WTC11 (cell line): Measurements from ENCODE around the gene ERBB4. TPM values are rescaled to one million over a fixed set of nuclear protein-coding genes. Genes with fewer than 3 reads are reported as not detected.

Source experiments
- ATAC-seq: fragments of 200-7000 bp; cut with Tn5 transposase; 2 replicates; pipeline ENCODE4 v1.10.0; 2021; ENCODE audit warnings: mild to moderate bottlenecking, moderate library complexity
- CTCF ChIA-PET: fragments of 300-600 bp; sonication (Branson Sonifier 250); formaldehyde crosslinking; loops from one replicate; lab custom pipeline; 2021; ENCODE audit warnings: antibody characterized with exemption; lab: Charles Lee
- POLR2A ChIA-PET: fragments of 350-600 bp; sonication (Branson Sonifier 250); formaldehyde crosslinking; loops from one replicate; lab custom pipeline; 2021; ENCODE audit warnings: antibody characterized with exemption; lab: Charles Lee
- DNase-seq: peaks from one replicate; pipeline ENCODE4 v3.0.0; 2021; ENCODE audit warnings: low spot score
- H3K27ac Mint-ChIP-seq: 2 replicates; pipeline ENCODE4 v1.8.0; 2021; ENCODE audit warnings: mixed read lengths
- H3K27me3 Mint-ChIP-seq: 2 replicates; pipeline ENCODE4 v1.8.0; 2021; ENCODE audit warnings: low read depth, mild to moderate bottlenecking, moderate library complexity, mixed read lengths
- H3K36me3 Mint-ChIP-seq: 2 replicates; pipeline ENCODE4 v1.8.0; 2021; ENCODE audit warnings: mixed read lengths
- H3K4me1 Mint-ChIP-seq: 2 replicates; pipeline ENCODE4 v1.8.0; 2022; ENCODE audit warnings: mixed read lengths
- H3K4me3 Mint-ChIP-seq: 2 replicates; pipeline ENCODE4 v1.8.0; 2021; ENCODE audit warnings: mild to moderate bottlenecking, moderate library complexity, mixed read lengths
- H3K9me3 Mint-ChIP-seq: 2 replicates; pipeline ENCODE4 v1.8.0; 2021; ENCODE audit warnings: mixed read lengths
- CBFB ChIP-seq: sonication (generic); formaldehyde crosslinking; IDR thresholded peaks from 2 replicates; pipeline ENCODE4 v1.8.1; 2022; ENCODE audit warnings: mild to moderate bottlenecking, low read depth, missing genetic modification reagents
- CDX4 ChIP-seq: fragments of 250-450 bp; sonication (Bioruptor Pico); IDR thresholded peaks from 2 replicates; pipeline ENCODE4 v1.9.0; 2021; ENCODE audit warnings: moderate library complexity, mild to moderate bottlenecking, inconsistent platforms, borderline replicate concordance
- ELF4 ChIP-seq: sonication (generic); formaldehyde crosslinking; IDR thresholded peaks from 2 replicates; pipeline ENCODE4 v1.8.1; 2022; ENCODE audit warnings: low read depth, mild to moderate bottlenecking, moderate library complexity, missing genetic modification reagents
- ERG ChIP-seq: fragments of 250-450 bp; sonication (Bioruptor Pico); IDR thresholded peaks from 2 replicates; pipeline ENCODE4 v1.8.0; 2021; ENCODE audit warnings: mild to moderate bottlenecking
- ETV6 ChIP-seq: sonication (generic); formaldehyde crosslinking; IDR thresholded peaks from 2 replicates; pipeline ENCODE4 v1.8.1; 2022; ENCODE audit warnings: mild to moderate bottlenecking, missing genetic modification reagents
- FOXK1 ChIP-seq: sonication (generic); formaldehyde crosslinking; IDR thresholded peaks from 2 replicates; pipeline ENCODE4 v1.8.0; 2022; ENCODE audit warnings: mild to moderate bottlenecking, moderate library complexity, missing genetic modification reagents
- GABPB1 ChIP-seq: sonication (generic); formaldehyde crosslinking; IDR thresholded peaks from 2 replicates; pipeline ENCODE4 v1.8.1; 2023; ENCODE audit warnings: mild to moderate bottlenecking, missing genetic modification reagents
- GRHL2 ChIP-seq: fragments of 250-450 bp; sonication (Bioruptor Pico); IDR thresholded peaks from 2 replicates; pipeline ENCODE4 v1.8.0; 2022; ENCODE audit warnings: mild to moderate bottlenecking, moderate library complexity; ENCODE audit not compliant: insufficient replicate concordance, severe bottlenecking
- HMGA2 ChIP-seq: fragments of 250-450 bp; sonication (Bioruptor Pico); IDR thresholded peaks from 2 replicates; pipeline ENCODE4 v1.4.0; 2021; ENCODE audit warnings: mild to moderate bottlenecking, moderate library complexity
- IRF1 ChIP-seq: sonication (generic); formaldehyde crosslinking; IDR thresholded peaks from 2 replicates; pipeline ENCODE4 v1.8.0; 2023; ENCODE audit warnings: missing genetic modification reagents
- MAX ChIP-seq: sonication (generic); formaldehyde crosslinking; IDR thresholded peaks from 2 replicates; pipeline ENCODE4 v1.8.0; 2022; ENCODE audit warnings: mild to moderate bottlenecking, missing genetic modification reagents
- NFE2L1 ChIP-seq: sonication (generic); formaldehyde crosslinking; IDR thresholded peaks from 2 replicates; pipeline ENCODE4 v1.8.1; 2023; ENCODE audit warnings: missing genetic modification reagents
- NFYB ChIP-seq: sonication (generic); formaldehyde crosslinking; conservative IDR thresholded peaks from 2 replicates; pipeline ENCODE4 v1.8.0; 2022; ENCODE audit warnings: low read depth, missing genetic modification reagents
- SMAD4 ChIP-seq: sonication (generic); formaldehyde crosslinking; IDR thresholded peaks from 2 replicates; pipeline ENCODE4 v1.8.0; 2022; ENCODE audit warnings: mild to moderate bottlenecking, missing genetic modification reagents
- ZNF121 ChIP-seq: sonication (generic); formaldehyde crosslinking; IDR thresholded peaks from 2 replicates; pipeline ENCODE4 v1.8.0; 2023; ENCODE audit warnings: missing genetic modification reagents
- ZNF263 ChIP-seq: sonication (generic); formaldehyde crosslinking; IDR thresholded peaks from 2 replicates; pipeline ENCODE4 v1.8.1; 2022; ENCODE audit warnings: low read depth, mild to moderate bottlenecking, moderate library complexity, missing genetic modification reagents
- ZNF317 ChIP-seq: sonication (generic); formaldehyde crosslinking; IDR thresholded peaks from 2 replicates; pipeline ENCODE4 v1.8.1; 2023; ENCODE audit warnings: low read depth, mild to moderate bottlenecking, moderate library complexity, missing genetic modification reagents, borderline replicate concordance
- ZNF425 ChIP-seq: fragments of 250-450 bp; sonication (Bioruptor Pico); conservative IDR thresholded peaks from 2 replicates; pipeline ENCODE4 v1.9.0; 2021; ENCODE audit warnings: mild to moderate bottlenecking
- total RNA-seq: library from RNA; stranded (reverse); gene quantifications from 3 replicates; pipeline ENCODE4 v1.2.3, GENCODE V29; 2021
- TF ChIP-seq, protein P1 (sequence below): sonication (generic); formaldehyde crosslinking; IDR thresholded peaks from 2 replicates; pipeline ENCODE4 v1.8.1; 2022; ENCODE audit warnings: low read depth, mild to moderate bottlenecking, moderate library complexity, missing genetic modification reagents, borderline replicate concordance
- TF ChIP-seq, protein P2 (sequence below): sonication (generic); formaldehyde crosslinking; conservative IDR thresholded peaks from 2 replicates; pipeline ENCODE4 v1.8.1; 2023; ENCODE audit warnings: mild to moderate bottlenecking, low read depth, missing genetic modification reagents, moderate library complexity
- TF ChIP-seq, protein P3 (sequence below): sonication (generic); formaldehyde crosslinking; IDR thresholded peaks from 2 replicates; pipeline ENCODE4 v1.8.1; 2023; ENCODE audit warnings: mild to moderate bottlenecking, missing genetic modification reagents, moderate library complexity

The ERBB4 gene
- total RNA-seq, 1 experiment from 2014 or later: 1.6 TPM

- ATAC-seq (no peak), DNase-seq (no peak)
- ChIA-PET CTCF (interaction anchor here (0.6 to 1.1 kb wide), 2 partner anchors 10 to 11 kb away, joined by 3 read pairs; no protein-coding TSS in a partner anchor), POLR2A (no interaction called here)
- Mint-ChIP-seq H3K4me3 (no peak overlapping the region), H3K36me3 (no peaks in the 10 kb centered on the region), H3K27me3 (no peaks in the 10 kb centered on the region), H3K9me3 (no peaks in the 10 kb centered on the region), H3K4me1 (peaks cover 2% of the 10 kb centered on the region), H3K27ac (no peak overlapping the region)
- no peak for TF ChIP-seq ZNF263 (CRISPR knock-in tag)
- TF ChIP-seq, protein P1, sequence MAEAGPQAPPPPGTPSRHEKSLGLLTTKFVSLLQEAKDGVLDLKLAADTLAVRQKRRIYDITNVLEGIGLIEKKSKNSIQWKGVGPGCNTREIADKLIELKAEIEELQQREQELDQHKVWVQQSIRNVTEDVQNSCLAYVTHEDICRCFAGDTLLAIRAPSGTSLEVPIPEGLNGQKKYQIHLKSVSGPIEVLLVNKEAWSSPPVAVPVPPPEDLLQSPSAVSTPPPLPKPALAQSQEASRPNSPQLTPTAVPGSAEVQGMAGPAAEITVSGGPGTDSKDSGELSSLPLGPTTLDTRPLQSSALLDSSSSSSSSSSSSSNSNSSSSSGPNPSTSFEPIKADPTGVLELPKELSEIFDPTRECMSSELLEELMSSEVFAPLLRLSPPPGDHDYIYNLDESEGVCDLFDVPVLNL (CRISPR knock-in tag): no peak
- no peak for TF ChIP-seq NFYB (CRISPR knock-in tag)
- no peak for TF ChIP-seq FOXK1 (CRISPR knock-in tag)
- TF ChIP-seq, protein P2, sequence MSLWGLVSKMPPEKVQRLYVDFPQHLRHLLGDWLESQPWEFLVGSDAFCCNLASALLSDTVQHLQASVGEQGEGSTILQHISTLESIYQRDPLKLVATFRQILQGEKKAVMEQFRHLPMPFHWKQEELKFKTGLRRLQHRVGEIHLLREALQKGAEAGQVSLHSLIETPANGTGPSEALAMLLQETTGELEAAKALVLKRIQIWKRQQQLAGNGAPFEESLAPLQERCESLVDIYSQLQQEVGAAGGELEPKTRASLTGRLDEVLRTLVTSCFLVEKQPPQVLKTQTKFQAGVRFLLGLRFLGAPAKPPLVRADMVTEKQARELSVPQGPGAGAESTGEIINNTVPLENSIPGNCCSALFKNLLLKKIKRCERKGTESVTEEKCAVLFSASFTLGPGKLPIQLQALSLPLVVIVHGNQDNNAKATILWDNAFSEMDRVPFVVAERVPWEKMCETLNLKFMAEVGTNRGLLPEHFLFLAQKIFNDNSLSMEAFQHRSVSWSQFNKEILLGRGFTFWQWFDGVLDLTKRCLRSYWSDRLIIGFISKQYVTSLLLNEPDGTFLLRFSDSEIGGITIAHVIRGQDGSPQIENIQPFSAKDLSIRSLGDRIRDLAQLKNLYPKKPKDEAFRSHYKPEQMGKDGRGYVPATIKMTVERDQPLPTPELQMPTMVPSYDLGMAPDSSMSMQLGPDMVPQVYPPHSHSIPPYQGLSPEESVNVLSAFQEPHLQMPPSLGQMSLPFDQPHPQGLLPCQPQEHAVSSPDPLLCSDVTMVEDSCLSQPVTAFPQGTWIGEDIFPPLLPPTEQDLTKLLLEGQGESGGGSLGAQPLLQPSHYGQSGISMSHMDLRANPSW: no peak
- TF ChIP-seq CDX4: no peak
- no peak for TF ChIP-seq GRHL2
- TF ChIP-seq HMGA2: no peak
- TF ChIP-seq ERG (CRISPR knock-in tag): no peak
- no peak for TF ChIP-seq SMAD4
- TF ChIP-seq ZNF121 (CRISPR knock-in tag): no peak
- TF ChIP-seq MAX (CRISPR knock-in tag): no peak
Observed at GRCh38 chr2:212526059-212526458, 12.5 kb downstream of the ERBB4 start.

- Mint-ChIP-seq H3K4me3 (no peak overlapping the region), H3K27ac (no peak overlapping the region)
- DNase-seq: no peak
- CTCF ChIA-PET: no interaction called here
- TF ChIP-seq ETV6 (CRISPR knock-in tag): no peak
- no peak for TF ChIP-seq GABPB1 (CRISPR knock-in tag)
- TF ChIP-seq, all 79 proteins: peak for 0
- no peak for ATAC-seq
- Mint-ChIP-seq H3K36me3 (no peaks in the 10 kb centered on the region), H3K27me3 (no peaks in the 10 kb centered on the region), H3K9me3 (no peaks in the 10 kb centered on the region), H3K4me1 (no peaks in the 10 kb centered on the region)
- POLR2A ChIA-PET: no interaction called here
Observed at GRCh38 chr2:212523756-212524155, 14.8 kb downstream of the ERBB4 start.

DNA sequence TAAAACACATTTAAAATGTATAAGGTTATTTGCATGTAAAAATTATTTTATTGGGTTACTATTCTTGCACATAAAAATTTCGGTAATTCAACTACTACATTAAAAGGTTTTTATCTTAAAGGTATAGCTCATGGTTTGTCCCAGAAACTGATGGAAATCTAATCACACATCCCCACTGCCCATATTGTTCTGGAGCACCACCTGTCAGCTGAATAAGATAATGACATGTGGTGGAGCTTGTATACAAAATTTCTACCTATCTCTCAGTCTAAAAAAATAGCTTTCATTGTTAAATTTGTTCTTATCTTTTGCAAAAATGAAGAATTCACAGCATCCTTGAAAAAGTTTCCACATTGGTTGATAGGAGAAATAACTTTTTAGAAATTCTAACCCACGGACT, 18.3 kb downstream of the ERBB4 start:
- Mint-ChIP-seq H3K4me3 (no peak overlapping the region), H3K4me1 (no peaks in the 10 kb centered on the region), H3K27ac (no peak overlapping the region)
- POLR2A ChIA-PET: interaction anchor here (0.6 kb wide), 1 partner anchor 131 kb away, joined by 3 read pairs; no protein-coding TSS in a partner anchor
- DNase-seq: no peak
- CTCF ChIA-PET: interaction anchor here (0.6 to 1.4 kb wide), 16 partner anchors 12 to 639 kb away, joined by 3 to 15 read pairs (median 4); no protein-coding TSS in a partner anchor
- TF ChIP-seq ELF4 (CRISPR knock-in tag): no peak
- TF ChIP-seq ZNF425: no peak
- no peak for TF ChIP-seq CBFB (CRISPR knock-in tag)
- TF ChIP-seq ZNF263 (CRISPR knock-in tag): no peak
- TF ChIP-seq NFE2L1 (CRISPR knock-in tag): no peak
- TF ChIP-seq MAX (CRISPR knock-in tag): no peak
- TF ChIP-seq ZNF317 (CRISPR knock-in tag): no peak
- TF ChIP-seq IRF1 (CRISPR knock-in tag): no peak
- TF ChIP-seq, protein P3, sequence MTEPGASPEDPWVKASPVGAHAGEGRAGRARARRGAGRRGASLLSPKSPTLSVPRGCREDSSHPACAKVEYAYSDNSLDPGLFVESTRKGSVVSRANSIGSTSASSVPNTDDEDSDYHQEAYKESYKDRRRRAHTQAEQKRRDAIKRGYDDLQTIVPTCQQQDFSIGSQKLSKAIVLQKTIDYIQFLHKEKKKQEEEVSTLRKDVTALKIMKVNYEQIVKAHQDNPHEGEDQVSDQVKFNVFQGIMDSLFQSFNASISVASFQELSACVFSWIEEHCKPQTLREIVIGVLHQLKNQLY (CRISPR knock-in tag): no peak
- TF ChIP-seq, all 79 proteins: peak for 0
- H3K27me3 Mint-ChIP-seq: no peaks in the 10 kb centered on the region
- no peaks in the 10 kb centered on the region for H3K9me3 Mint-ChIP-seq
- H3K36me3 Mint-ChIP-seq: no peaks in the 10 kb centered on the region
- peak; percentile 64 for ATAC-seq
